ENCODE data around the gene ELOA. TPM values are rescaled to one million over a fixed set of nuclear protein-coding genes. Genes with fewer than 3 reads are reported as not detected.
"Not testable (repeated sequence)": the region's sequence is repeated elsewhere in the genome, so short reads cannot be mapped to it uniquely, and the experiment has no call there.

ELOA gene
- total RNA-seq, 4 donors from 2014 or later: 9.6 to 39.3 (median 33.2) TPM

DNA sequence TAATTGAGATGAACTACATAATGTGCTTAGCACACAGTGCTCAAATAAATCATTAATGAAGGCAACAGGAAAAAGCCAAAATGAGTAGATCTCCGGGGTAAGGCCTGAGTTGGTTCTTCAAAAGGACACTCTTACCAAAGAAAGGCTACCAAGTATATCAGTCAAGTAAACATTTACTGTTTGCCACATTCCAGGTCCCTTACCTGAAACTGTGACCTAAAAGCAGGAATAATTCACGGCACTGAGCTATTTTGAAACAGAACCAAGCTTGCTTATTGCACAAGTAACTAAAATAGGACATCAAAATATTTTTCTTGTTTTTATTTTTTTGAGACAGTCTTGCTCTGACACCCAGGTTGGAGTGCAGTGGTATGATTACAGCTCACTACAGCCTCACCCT is 32.9 kb downstream of the ELOA start:
- H3K4me1 ChIP-seq: peaks cover 15 to 35% (median 23%) of the 10 kb centered on the region in 4 donors
- intact Hi-C loops (cut with DNase I; ENCODE audit: low total_unique reads): no loop called here
- in situ Hi-C loops (cut with MboI; ENCODE audit: low pct_ligation_motif_present in 1 of 4, low pct_unique_long_range_greater_than_20kb in 1 of 4, low sequenced_read_pairs in 3 of 4): loop anchor here in 1 of 4 donors (10.0 kb wide), 1 partner anchor 139 kb away; the partner anchor contains the start of gene CNR2
- no peak for DNase-seq
- no peak overlapping the region for H3K4me3 ChIP-seq
- TF ChIP-seq POLR2A (IDR thresholded peaks at IDR 0.05): no peak
- TF ChIP-seq, protein P1, sequence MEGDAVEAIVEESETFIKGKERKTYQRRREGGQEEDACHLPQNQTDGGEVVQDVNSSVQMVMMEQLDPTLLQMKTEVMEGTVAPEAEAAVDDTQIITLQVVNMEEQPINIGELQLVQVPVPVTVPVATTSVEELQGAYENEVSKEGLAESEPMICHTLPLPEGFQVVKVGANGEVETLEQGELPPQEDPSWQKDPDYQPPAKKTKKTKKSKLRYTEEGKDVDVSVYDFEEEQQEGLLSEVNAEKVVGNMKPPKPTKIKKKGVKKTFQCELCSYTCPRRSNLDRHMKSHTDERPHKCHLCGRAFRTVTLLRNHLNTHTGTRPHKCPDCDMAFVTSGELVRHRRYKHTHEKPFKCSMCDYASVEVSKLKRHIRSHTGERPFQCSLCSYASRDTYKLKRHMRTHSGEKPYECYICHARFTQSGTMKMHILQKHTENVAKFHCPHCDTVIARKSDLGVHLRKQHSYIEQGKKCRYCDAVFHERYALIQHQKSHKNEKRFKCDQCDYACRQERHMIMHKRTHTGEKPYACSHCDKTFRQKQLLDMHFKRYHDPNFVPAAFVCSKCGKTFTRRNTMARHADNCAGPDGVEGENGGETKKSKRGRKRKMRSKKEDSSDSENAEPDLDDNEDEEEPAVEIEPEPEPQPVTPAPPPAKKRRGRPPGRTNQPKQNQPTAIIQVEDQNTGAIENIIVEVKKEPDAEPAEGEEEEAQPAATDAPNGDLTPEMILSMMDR (IDR thresholded peaks at IDR 0.05): no peak
- TF ChIP-seq POLR2AphosphoS5 (IDR thresholded peaks at IDR 0.05): no peak
- no peak for TF ChIP-seq EP300 (IDR thresholded peaks at IDR 0.05; ENCODE audit: low read depth)
- no peaks in the 10 kb centered on the region for H3K9me3 ChIP-seq
- no peaks in the 10 kb centered on the region for H3K27me3 ChIP-seq
- 67 to 86% methylated on average over 2 of the region's 2 CpGs for WGBS, 2 donors (ENCODE audit: low coverage in 1 of 2)
- H3K27ac ChIP-seq: no peak overlapping the region
- no peaks in the 10 kb centered on the region for H3K36me3 ChIP-seq

DNA sequence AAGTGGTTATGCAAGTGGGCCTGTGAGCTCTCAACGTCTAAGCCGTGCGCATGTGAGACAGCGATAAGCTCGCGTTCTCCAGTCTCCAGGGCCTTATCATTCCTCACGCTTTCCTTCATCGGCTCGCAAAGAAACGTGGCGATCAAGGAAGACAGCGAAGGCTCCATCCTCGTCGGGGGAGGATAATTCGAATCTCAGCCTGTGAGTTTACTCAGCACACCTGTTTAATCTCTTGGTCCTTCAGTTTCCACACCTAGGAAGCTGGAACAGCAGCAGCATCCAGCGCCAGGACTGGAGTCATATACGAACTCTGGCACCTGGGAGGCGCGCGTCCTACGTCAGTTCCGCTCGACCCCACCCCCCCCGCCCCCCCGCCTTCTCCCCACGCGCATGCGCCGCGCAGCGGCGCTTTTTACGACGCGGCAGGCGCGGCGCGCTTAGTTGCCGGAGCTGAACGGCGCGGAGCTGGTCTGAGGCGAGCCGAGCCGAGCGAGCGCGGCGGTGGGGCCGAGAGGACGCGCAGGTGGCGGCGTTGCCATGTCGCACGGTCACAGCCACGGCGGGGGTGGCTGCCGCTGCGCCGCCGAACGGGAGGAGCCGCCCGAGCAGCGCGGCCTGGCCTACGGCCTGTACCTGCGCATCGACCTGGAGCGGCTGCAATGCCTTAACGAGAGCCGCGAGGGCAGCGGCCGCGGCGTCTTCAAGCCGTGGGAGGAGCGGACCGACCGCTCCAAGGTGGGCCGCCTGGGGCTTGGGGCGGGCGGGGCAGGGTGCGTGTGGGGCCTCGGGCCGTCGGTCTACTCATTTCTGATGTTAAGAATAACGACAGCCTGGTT is 34.9 kb downstream of the ELOA start, which contains the start of gene PITHD1:
Gene PITHD1 (plus strand): TSS at position 440 of the 836 bp plus-strand sequence. CDS start 98 bp downstream, at position 538.
- peak within 1 kb of the TSS; percentile 75 to 100 (median 84) for H3K4me3 ChIP-seq
- intact Hi-C loops (cut with DNase I; ENCODE audit: low total_unique reads): no loop called here

DNA sequence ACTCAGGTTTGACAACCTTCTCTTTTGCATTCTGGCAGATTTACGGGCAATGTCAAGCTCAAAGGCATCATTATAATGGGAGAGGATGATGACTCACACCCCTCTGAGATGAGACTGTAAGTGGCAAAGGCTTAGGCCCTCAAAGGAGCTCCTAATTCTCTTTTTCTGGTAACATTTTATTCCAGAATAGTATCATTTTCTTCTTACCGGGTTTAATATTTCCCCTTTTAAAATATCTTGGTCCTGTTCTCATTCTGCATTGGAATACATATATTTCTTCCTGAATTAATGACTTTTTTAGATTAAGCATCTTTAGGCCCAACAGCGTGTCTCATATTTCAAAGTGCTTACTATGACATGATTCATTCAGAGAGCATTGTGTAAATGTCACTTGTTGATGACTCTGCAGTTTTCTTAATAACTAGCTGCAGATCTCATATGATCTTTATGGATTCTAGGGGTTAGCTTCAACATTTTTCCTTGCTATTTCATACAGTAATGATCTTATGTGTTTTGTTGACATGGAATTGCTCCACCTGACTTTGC is 36.6 kb downstream of the ELOA start:
- in situ Hi-C loops (cut with MboI; ENCODE audit: low pct_ligation_motif_present in 1 of 4, low pct_unique_long_range_greater_than_20kb in 1 of 4, low sequenced_read_pairs in 3 of 4) (loop anchor here in 1 of 4 donors (10.0 kb wide), 1 partner anchor 135 kb away; the partner anchor contains the start of gene CNR2), intact Hi-C loops (cut with DNase I; ENCODE audit: low total_unique reads) (no loop called here)
- Histone ChIP-seq H3K36me3 (peaks cover 0 to 14% (median 3%) of the 10 kb centered on the region in 4 donors), H3K27ac (peak overlapping the region in 1 of 4 donors; percentile 99), H3K9me3 (no peaks in the 10 kb centered on the region), H3K4me1 (peaks cover 15 to 30% (median 21%) of the 10 kb centered on the region in 4 donors), H3K4me3 (no peak overlapping the region), H3K27me3 (no peaks in the 10 kb centered on the region)
- DNase-seq: no peak
- TF ChIP-seq EP300 (IDR thresholded peaks at IDR 0.05; ENCODE audit: low read depth): no peak
- 69 to 82% methylated on average over 3 of the region's 3 CpGs for WGBS, 2 donors (ENCODE audit: low coverage in 1 of 2)

More for the DNA sequence above, 34.9 kb downstream of the ELOA start, which contains the start of gene PITHD1:
- H3K4me1 ChIP-seq: peaks cover 15 to 30% (median 21%) of the 10 kb centered on the region in 4 donors
- no peaks in the 10 kb centered on the region for H3K9me3 ChIP-seq
- no peaks in the 10 kb centered on the region for H3K36me3 ChIP-seq
- TF ChIP-seq POLR2AphosphoS5 (IDR thresholded peaks at IDR 0.05): peak; percentile 82 to 96 (median 94)
- no peak for TF ChIP-seq EP300 (IDR thresholded peaks at IDR 0.05; ENCODE audit: low read depth)
- peak; percentile 70 for TF ChIP-seq POLR2A (IDR thresholded peaks at IDR 0.05)
- peak within 1 kb of the TSS; percentile 86 to 99 (median 92) for H3K27ac ChIP-seq
- in situ Hi-C loops (cut with MboI; ENCODE audit: low pct_ligation_motif_present in 1 of 4, low pct_unique_long_range_greater_than_20kb in 1 of 4, low sequenced_read_pairs in 3 of 4): loop anchor here in 1 of 4 donors (10.0 kb wide), 1 partner anchor 137 kb away; the partner anchor contains the start of gene CNR2
- peak; percentile 88 for DNase-seq
- no peaks in the 10 kb centered on the region for H3K27me3 ChIP-seq
- 0% methylated on average over 73 of the region's 91 CpGs; no CpG with 5 or more reads in 1 of the 2 donors for WGBS, 2 donors (ENCODE audit: low coverage in 1 of 2)

DNA sequence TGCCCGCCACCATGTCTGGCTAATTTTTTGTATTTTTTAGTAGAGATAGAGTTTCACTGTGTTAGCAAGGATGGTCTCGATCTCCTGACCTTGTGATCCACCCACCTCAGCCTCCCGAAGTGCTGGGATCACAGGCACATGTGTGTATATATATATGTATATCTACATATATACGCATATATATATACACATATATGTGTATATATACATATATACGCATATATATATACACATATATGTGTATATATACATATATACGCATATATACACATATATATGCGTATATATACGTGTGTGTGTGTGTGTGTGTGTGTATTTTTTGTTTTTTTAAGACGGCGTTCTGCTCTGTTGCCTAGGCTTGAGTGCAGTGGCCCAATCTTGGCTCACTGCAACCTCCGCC is 39.9 kb downstream of the ELOA start:
- H3K27ac ChIP-seq; intact Hi-C loops (cut with DNase I; ENCODE audit: low total_unique reads); H3K9me3 ChIP-seq; H3K27me3 ChIP-seq; DNase-seq; in situ Hi-C loops (cut with MboI; ENCODE audit: low pct_ligation_motif_present in 1 of 4, low pct_unique_long_range_greater_than_20kb in 1 of 4, low sequenced_read_pairs in 3 of 4); H3K4me3 ChIP-seq: not testable (repeated sequence)
- H3K4me1 ChIP-seq: peaks cover 10 to 17% (median 14%) of the 10 kb centered on the region in 4 donors
- WGBS, 2 donors (ENCODE audit: low coverage in 1 of 2): 88 to 89% methylated on average over 8 to 11 of the region's 11 CpGs
- H3K36me3 ChIP-seq: peaks cover 0 to 41% (median 10%) of the 10 kb centered on the region in 4 donors

DNA sequence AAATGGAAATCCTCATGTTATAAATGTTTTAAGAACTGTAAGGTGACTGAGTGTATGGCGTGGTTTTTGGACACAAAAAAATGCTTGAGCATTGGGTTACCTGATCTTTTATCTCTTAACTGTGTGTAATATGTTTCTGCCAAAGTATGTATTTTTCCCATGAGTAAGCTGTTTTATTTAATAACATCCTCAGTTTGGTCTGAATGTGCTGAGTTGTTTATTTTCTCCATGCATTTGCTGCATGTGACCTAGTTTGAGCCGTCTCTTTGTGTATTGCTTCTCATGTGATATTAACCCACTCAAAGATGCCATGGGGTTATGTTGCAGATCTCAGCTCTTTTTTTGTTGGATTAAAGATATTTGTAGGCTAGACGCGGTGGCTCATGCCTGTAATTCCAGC is 41.6 kb downstream of the ELOA start:
- Histone ChIP-seq H3K4me3 (no peak overlapping the region), H3K27ac (no peak overlapping the region), H3K9me3 (no peaks in the 10 kb centered on the region), H3K36me3 (peaks cover 0 to 43% (median 10%) of the 10 kb centered on the region in 4 donors), H3K27me3 (no peaks in the 10 kb centered on the region), H3K4me1 (peaks cover 0 to 5% (median 3%) of the 10 kb centered on the region in 4 donors)
- intact Hi-C loops (cut with DNase I; ENCODE audit: low total_unique reads) (no loop called here), in situ Hi-C loops (cut with MboI; ENCODE audit: low pct_ligation_motif_present in 1 of 4, low pct_unique_long_range_greater_than_20kb in 1 of 4, low sequenced_read_pairs in 3 of 4) (no loop called here)
- DNase-seq: no peak
- WGBS, 2 donors (ENCODE audit: low coverage in 1 of 2): 85 to 100% methylated on average over 1 to 4 of the region's 4 CpGs
- no peak for TF ChIP-seq POLR2AphosphoS5 (IDR thresholded peaks at IDR 0.05)
- no peak for TF ChIP-seq POLR2A (IDR thresholded peaks at IDR 0.05)
- TF ChIP-seq EP300 (IDR thresholded peaks at IDR 0.05; ENCODE audit: low read depth): no peak
- TF ChIP-seq, protein P1 (IDR thresholded peaks at IDR 0.05): no peak

Data from transverse colon (tissue), 4 donors.